ENCODE measurements around the gene CLTA. TPM values are rescaled to one million over a fixed set of nuclear protein-coding genes. Genes with fewer than 3 reads are reported as not detected.

Gene CLTA
- polyA plus RNA-seq, 1 donor from 2014 or later: 420 TPM

DNA sequence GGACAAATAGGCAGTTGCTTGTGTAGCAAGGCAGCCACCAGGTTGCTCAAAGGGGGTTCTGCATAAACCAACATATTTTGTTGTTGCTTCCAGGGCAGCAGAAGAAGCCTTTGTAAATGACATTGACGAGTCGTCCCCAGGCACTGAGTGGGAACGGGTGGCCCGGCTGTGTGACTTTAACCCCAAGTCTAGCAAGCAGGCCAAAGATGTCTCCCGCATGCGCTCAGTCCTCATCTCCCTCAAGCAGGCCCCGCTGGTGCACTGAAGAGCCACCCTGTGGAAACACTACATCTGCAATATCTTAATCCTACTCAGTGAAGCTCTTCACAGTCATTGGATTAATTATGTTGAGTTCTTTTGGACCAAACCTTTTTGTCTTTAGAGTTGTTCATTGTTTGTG is 20.8 kb downstream of the CLTA start:
- H3K9ac ChIP-seq (ENCODE audit: low read length): no peak overlapping the region
- no peak overlapping the region for H3K4me2 ChIP-seq (ENCODE audit: low read length)
- H3K27ac ChIP-seq (ENCODE audit: low read length): no peak overlapping the region
- H3K79me2 ChIP-seq (replicated peaks; ENCODE audit: insufficient read depth, low read length): no peaks in the 10 kb centered on the region
- no peak overlapping the region for H3K4me3 ChIP-seq (ENCODE audit: low read length)
- H3K9me3 ChIP-seq (ENCODE audit: low read length): no peaks in the 10 kb centered on the region
- H2AFZ ChIP-seq (ENCODE audit: low read depth, low read length): no peak overlapping the region
- H4K20me1 ChIP-seq (ENCODE audit: insufficient read depth): no peaks in the 10 kb centered on the region
- H3K9me2 ChIP-seq (ENCODE audit: insufficient read depth, low read length): no peaks in the 10 kb centered on the region
- H3F3A ChIP-seq (ENCODE audit: insufficient read depth, low read length, poor library complexity, severe bottlenecking): no peaks in the 10 kb centered on the region
- H3K27me3 ChIP-seq (ENCODE audit: insufficient read depth, low read depth, low read length): no peaks in the 10 kb centered on the region
- peaks cover 9% of the 10 kb centered on the region for H3K36me3 ChIP-seq (ENCODE audit: insufficient read depth, low read length)
- TF ChIP-seq MXI1 (conservative IDR thresholded peaks at IDR 0.05; ENCODE audit: poor library complexity, severe bottlenecking): no peak
- no peak for TF ChIP-seq EP300 (conservative IDR thresholded peaks at IDR 0.05; ENCODE audit: poor library complexity, severe bottlenecking)
- TF ChIP-seq SMC3 (conservative IDR thresholded peaks at IDR 0.05; ENCODE audit: poor library complexity): no peak
- TF ChIP-seq, protein P1, sequence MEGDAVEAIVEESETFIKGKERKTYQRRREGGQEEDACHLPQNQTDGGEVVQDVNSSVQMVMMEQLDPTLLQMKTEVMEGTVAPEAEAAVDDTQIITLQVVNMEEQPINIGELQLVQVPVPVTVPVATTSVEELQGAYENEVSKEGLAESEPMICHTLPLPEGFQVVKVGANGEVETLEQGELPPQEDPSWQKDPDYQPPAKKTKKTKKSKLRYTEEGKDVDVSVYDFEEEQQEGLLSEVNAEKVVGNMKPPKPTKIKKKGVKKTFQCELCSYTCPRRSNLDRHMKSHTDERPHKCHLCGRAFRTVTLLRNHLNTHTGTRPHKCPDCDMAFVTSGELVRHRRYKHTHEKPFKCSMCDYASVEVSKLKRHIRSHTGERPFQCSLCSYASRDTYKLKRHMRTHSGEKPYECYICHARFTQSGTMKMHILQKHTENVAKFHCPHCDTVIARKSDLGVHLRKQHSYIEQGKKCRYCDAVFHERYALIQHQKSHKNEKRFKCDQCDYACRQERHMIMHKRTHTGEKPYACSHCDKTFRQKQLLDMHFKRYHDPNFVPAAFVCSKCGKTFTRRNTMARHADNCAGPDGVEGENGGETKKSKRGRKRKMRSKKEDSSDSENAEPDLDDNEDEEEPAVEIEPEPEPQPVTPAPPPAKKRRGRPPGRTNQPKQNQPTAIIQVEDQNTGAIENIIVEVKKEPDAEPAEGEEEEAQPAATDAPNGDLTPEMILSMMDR (IDR thresholded peaks at IDR 0.05; ENCODE audit: poor library complexity, severe bottlenecking): no peak
- TF ChIP-seq RAD21 (conservative IDR thresholded peaks at IDR 0.05): no peak

DNA sequence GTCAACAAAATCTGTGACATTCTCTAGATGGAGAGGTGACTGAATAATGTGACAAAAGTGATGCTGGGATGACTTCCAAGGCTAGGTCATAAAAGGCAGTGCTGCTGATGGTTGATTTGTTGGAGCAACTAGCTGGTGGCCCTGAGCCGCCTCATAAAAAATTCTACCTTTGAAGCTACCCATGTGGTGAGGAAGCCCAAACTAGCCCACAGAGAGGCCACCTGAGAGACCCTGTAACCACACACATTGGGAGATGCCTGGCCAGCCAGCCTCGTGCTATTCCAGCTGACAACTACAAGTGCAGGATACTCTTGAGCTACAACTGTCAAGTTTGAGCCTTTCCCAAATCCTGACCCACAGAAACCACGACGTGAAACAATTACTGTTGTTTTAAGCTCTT is 22.7 kb downstream of the CLTA start:
- Histone ChIP-seq H3K36me3 (ENCODE audit: insufficient read depth, low read length) (peaks cover 9% of the 10 kb centered on the region), H3K27ac (ENCODE audit: low read length) (no peak overlapping the region), H3F3A (ENCODE audit: insufficient read depth, low read length, poor library complexity, severe bottlenecking) (no peaks in the 10 kb centered on the region), H3K9me3 (ENCODE audit: low read length) (no peaks in the 10 kb centered on the region), H3K79me2 (replicated peaks; ENCODE audit: insufficient read depth, low read length) (no peaks in the 10 kb centered on the region), H3K9me2 (ENCODE audit: insufficient read depth, low read length) (no peaks in the 10 kb centered on the region), H3K27me3 (ENCODE audit: insufficient read depth, low read depth, low read length) (no peaks in the 10 kb centered on the region), H4K20me1 (ENCODE audit: insufficient read depth) (no peaks in the 10 kb centered on the region), H2AFZ (ENCODE audit: low read depth, low read length) (no peak overlapping the region), H3K9ac (ENCODE audit: low read length) (no peak overlapping the region), H3K4me3 (ENCODE audit: low read length) (no peak overlapping the region), H3K4me2 (ENCODE audit: low read length) (no peak overlapping the region)
- TF ChIP-seq, protein P1 (IDR thresholded peaks at IDR 0.05; ENCODE audit: poor library complexity, severe bottlenecking): no peak
- TF ChIP-seq, protein P2, sequence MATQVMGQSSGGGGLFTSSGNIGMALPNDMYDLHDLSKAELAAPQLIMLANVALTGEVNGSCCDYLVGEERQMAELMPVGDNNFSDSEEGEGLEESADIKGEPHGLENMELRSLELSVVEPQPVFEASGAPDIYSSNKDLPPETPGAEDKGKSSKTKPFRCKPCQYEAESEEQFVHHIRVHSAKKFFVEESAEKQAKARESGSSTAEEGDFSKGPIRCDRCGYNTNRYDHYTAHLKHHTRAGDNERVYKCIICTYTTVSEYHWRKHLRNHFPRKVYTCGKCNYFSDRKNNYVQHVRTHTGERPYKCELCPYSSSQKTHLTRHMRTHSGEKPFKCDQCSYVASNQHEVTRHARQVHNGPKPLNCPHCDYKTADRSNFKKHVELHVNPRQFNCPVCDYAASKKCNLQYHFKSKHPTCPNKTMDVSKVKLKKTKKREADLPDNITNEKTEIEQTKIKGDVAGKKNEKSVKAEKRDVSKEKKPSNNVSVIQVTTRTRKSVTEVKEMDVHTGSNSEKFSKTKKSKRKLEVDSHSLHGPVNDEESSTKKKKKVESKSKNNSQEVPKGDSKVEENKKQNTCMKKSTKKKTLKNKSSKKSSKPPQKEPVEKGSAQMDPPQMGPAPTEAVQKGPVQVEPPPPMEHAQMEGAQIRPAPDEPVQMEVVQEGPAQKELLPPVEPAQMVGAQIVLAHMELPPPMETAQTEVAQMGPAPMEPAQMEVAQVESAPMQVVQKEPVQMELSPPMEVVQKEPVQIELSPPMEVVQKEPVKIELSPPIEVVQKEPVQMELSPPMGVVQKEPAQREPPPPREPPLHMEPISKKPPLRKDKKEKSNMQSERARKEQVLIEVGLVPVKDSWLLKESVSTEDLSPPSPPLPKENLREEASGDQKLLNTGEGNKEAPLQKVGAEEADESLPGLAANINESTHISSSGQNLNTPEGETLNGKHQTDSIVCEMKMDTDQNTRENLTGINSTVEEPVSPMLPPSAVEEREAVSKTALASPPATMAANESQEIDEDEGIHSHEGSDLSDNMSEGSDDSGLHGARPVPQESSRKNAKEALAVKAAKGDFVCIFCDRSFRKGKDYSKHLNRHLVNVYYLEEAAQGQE (IDR thresholded peaks at IDR 0.05; ENCODE audit: borderline replicate concordance): no peak
- TF ChIP-seq EP300 (conservative IDR thresholded peaks at IDR 0.05; ENCODE audit: poor library complexity, severe bottlenecking) (no peak), TAF1 (IDR thresholded peaks at IDR 0.05; ENCODE audit: low read depth) (no peak), SMC3 (conservative IDR thresholded peaks at IDR 0.05; ENCODE audit: poor library complexity) (no peak)

All from neural cell (in vitro differentiated cells).